BJ (cell line): Measurements from ENCODE around the gene ZDHHC14. TPM values are rescaled to one million over a fixed set of nuclear protein-coding genes. Genes with fewer than 3 reads are reported as not detected.

Experiments used
- CTCF ChIA-PET: fragments of 350-600 bp; formaldehyde crosslinking; extraction: SDS; loops from one replicate; lab custom pipeline; 2021; ENCODE audit warnings: antibody characterized with exemption, inconsistent platforms; lab: Yijun Ruan, JAX
- POLR2A ChIA-PET: fragments of 300-600 bp; sonication (Branson Sonifier 250); formaldehyde crosslinking; extraction: SDS; loops from one replicate; lab custom pipeline; 2021; ENCODE audit warnings: antibody characterized with exemption; lab: Charles Lee
- DNase-seq: peaks from one replicate; pipeline ENCODE4 v3.0.0-alpha.2; 2011; ENCODE audit warnings: low read depth
- H3K27me3 ChIP-seq: 2 replicates; pipeline ENCODE4 v1.6.0; 2011; ENCODE audit warnings: low read length; ENCODE audit not compliant: control insufficient read depth, insufficient read depth
- H3K36me3 ChIP-seq: 2 replicates; pipeline ENCODE4 v1.5.1; 2011; ENCODE audit warnings: low read length; ENCODE audit not compliant: control insufficient read depth, insufficient read depth
- H3K4me3 ChIP-seq: 2 replicates; pipeline ENCODE4 v1.5.1; 2011; ENCODE audit warnings: low read depth, mild to moderate bottlenecking, control low read depth, low read length
- polyA plus RNA-seq: library from polyadenylated mRNA; depleted of rRNA; stranded (reverse); fragments of >200 nt; gene quantifications from 2 replicates; pipeline ENCODE4 v1.2.3, GENCODE V29; 2011
- TF ChIP-seq, protein P1 (sequence below): IDR thresholded peaks from 2 replicates; pipeline ENCODE4 v1.5.1; 2011; ENCODE audit warnings: low read depth, mild to moderate bottlenecking, control low read depth, inconsistent platforms, low read length, moderate library complexity; ENCODE audit not compliant: insufficient read depth

ZDHHC14 gene
- polyA plus RNA-seq, 1 experiment: 3.6 TPM

DNA sequence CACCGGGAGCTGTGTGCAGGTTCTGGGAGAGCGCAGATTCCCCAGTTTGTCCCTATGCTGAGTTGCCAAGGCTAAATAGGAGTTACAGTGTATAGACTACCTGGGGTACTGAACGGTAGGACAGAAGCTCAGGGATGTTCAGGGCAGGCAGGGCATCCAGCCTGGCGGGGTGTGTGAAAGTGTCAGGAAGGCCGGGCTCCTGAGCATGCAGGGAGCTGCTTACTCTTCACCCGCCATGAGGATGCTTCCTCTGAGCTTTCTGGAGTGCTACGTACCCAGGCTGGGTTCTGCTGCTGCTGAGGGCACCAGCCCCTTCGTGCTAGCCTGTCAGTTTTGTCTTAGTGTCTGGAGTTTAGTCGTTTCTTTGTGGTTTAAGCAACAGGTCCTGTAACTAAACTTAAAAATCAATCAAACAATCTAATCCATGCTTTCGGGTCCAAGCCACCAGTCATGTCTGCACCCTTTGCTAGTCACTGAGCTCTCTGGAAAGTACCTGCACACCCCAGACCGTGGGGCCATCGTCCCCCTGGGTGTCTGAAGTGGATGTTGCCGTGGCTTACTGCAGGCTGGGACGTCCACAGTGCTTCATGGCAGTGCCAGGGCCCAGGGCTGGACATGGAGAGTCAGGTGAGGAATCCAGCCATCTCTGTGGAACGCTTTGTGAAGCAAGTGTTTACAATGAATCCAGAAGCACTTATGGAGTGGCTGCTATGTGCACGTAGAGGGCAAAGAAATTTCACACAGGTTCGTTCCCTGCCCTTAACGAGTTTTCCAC is 221.7 kb downstream of the ZDHHC14 start:
- DNase-seq: no peak
- H3K4me3 ChIP-seq: no peak overlapping the region
- ChIA-PET CTCF (interaction anchor here (1.1 kb wide), 1 partner anchor 288 kb away, joined by 3 read pairs; no protein-coding TSS in a partner anchor), POLR2A (no interaction called here)
- TF ChIP-seq, protein P1, sequence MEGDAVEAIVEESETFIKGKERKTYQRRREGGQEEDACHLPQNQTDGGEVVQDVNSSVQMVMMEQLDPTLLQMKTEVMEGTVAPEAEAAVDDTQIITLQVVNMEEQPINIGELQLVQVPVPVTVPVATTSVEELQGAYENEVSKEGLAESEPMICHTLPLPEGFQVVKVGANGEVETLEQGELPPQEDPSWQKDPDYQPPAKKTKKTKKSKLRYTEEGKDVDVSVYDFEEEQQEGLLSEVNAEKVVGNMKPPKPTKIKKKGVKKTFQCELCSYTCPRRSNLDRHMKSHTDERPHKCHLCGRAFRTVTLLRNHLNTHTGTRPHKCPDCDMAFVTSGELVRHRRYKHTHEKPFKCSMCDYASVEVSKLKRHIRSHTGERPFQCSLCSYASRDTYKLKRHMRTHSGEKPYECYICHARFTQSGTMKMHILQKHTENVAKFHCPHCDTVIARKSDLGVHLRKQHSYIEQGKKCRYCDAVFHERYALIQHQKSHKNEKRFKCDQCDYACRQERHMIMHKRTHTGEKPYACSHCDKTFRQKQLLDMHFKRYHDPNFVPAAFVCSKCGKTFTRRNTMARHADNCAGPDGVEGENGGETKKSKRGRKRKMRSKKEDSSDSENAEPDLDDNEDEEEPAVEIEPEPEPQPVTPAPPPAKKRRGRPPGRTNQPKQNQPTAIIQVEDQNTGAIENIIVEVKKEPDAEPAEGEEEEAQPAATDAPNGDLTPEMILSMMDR: no peak
- H3K27me3 ChIP-seq: no peaks in the 10 kb centered on the region
- no peaks in the 10 kb centered on the region for H3K36me3 ChIP-seq

GRCh38 chr6:157603314-157603940 is 222.4 kb downstream of the ZDHHC14 start:
- TF ChIP-seq, protein P1: no peak
- no peak for DNase-seq
- POLR2A ChIA-PET: no interaction called here
- no peak overlapping the region for H3K4me3 ChIP-seq
- H3K27me3 ChIP-seq: no peaks in the 10 kb centered on the region
- CTCF ChIA-PET: interaction anchor here (1.1 kb wide), 1 partner anchor 10 kb away, joined by 3 read pairs; no protein-coding TSS in a partner anchor
- no peaks in the 10 kb centered on the region for H3K36me3 ChIP-seq

GRCh38 chr6:157603971-157604370 is 223.0 kb downstream of the ZDHHC14 start:
- TF ChIP-seq, protein P1: no peak
- DNase-seq: no peak
- Histone ChIP-seq H3K4me3 (no peak overlapping the region), H3K36me3 (no peaks in the 10 kb centered on the region), H3K27me3 (no peaks in the 10 kb centered on the region)
- POLR2A ChIA-PET: no interaction called here
- CTCF ChIA-PET: interaction anchor here (1.1 kb wide), 1 partner anchor 9 kb away, joined by 3 read pairs; no protein-coding TSS in a partner anchor

GRCh38 chr6:157604816-157605215 is 223.8 kb downstream of the ZDHHC14 start:
- no peaks in the 10 kb centered on the region for H3K36me3 ChIP-seq
- TF ChIP-seq, protein P1: no peak
- no peak overlapping the region for H3K4me3 ChIP-seq
- ChIA-PET CTCF (interaction anchor here (1.1 to 1.4 kb wide), 3 partner anchors 8 to 64 kb away, joined by 3 read pairs; no protein-coding TSS in a partner anchor), POLR2A (no interaction called here)
- no peak for DNase-seq
- H3K27me3 ChIP-seq: no peaks in the 10 kb centered on the region

DNA sequence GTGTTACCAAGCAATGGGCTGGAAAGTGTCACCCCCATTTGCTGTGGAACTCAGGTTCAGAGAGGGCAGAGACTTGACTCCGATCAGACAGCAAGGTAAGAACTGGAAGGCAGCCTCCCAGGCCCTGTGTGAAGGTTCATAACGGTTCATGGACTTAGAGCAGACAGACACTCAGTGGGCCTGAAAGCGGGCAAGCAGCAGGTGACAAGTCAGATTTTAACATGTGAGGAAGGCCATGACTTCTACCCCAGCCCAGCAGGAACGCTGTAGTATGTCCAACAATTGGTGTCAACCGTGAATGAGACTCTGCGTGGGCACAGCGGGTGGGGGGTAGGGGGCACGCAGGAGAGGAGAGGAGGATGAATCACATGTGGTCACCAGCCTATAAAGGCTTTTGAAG is 224.5 kb downstream of the ZDHHC14 start:
- CTCF ChIA-PET: interaction anchor here (1.3 to 1.4 kb wide), 2 partner anchors 62 to 64 kb away, joined by 3 read pairs; no protein-coding TSS in a partner anchor
- H3K27me3 ChIP-seq: no peaks in the 10 kb centered on the region
- H3K4me3 ChIP-seq: no peak overlapping the region
- no peak for DNase-seq
- H3K36me3 ChIP-seq: no peaks in the 10 kb centered on the region
- TF ChIP-seq, protein P1: no peak
- POLR2A ChIA-PET: no interaction called here
